WI38 (cell line): ENCODE results near the gene IQSEC1.

Experiments
- H3K4me3 ChIP-seq: 2 replicates; pipeline ENCODE4 v1.5.1; 2011; ENCODE audit warnings: low read depth, mild to moderate bottlenecking, control low read depth, low read length
- CTCF ChIP-seq: IDR thresholded peaks from 2 replicates; pipeline ENCODE4 v1.5.1; 2012; ENCODE audit warnings: low read depth, mild to moderate bottlenecking, control low read depth, low read length

Gene IQSEC1

DNA sequence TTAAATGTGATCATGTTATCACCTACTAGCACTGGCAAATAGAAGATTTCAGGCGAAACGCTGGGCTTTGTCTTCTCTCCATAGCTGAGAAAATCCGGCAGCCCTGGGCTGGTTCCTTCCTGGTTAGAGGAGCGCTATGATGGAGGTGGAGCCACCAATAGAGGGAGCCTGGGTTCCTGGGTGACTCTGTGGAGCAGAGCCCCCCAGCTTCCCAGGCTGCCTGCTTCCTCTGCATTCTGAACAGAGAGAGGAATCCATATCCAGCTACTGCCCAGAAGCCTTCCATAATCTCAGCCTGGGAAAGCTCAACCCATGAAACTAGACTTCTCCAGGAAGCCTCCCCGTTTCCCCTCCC, 32.6 kb upstream of the IQSEC1 start:
- no peak overlapping the region for H3K4me3 ChIP-seq

GRCh38 chr3:13105181-13105895, 32.1 kb upstream of the IQSEC1 start:
- no peak overlapping the region for H3K4me3 ChIP-seq
- TF ChIP-seq CTCF, result no peak

More for the DNA sequence above, 32.6 kb upstream of the IQSEC1 start:
- TF ChIP-seq CTCF, result no peak

DNA sequence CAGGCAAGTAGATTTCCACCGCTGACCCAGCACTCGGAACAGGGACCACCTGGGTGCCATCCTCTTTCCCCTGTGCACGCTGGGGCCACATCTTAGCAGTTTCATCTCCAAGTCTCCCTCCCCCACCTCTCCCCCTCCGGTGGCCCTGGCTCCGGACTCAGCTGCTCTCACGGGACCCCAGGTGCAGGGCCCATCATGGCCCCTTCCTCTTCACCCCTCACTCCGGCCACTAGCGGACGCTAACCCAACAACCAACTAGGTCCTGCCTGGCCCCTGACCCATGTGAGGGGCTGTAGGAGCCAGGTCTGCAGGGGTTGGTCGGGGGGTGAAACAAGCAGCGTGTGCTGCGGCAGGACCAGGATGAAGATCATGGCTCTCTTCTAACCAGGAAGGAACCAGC, 31.3 kb upstream of the IQSEC1 start:
- TF ChIP-seq CTCF, result no peak
- no peak overlapping the region for H3K4me3 ChIP-seq

DNA sequence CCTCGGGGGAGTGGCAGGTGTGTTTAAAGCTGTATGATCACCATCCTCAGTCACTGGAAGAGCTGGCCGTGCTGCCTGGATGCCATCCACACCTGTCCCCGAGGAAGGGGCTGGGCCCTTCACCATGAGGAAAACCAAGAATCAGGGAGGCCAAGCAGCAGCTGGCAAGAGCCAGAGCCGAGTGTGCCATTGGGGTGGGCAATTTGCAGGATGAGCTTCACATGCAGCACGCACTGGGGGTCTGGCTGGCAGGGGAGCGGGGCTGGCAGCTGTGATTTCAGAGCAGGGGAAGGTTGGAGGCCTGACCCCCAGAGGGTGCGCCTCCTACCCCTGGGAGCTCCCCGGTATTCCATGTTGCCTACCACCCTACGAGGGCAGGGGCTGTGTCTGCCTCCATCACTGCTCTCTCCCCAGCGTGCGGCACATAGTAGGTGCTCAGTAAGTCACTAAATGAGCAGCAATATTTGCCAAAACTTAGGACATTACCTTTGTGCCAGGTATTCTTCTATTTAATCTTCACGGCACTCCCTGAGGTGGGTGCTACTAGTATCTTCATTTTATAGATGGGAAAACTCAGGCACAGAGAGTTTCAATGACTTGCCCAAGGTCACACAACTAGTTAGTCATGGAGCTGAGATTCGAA, 30.3 kb upstream of the IQSEC1 start:
- TF ChIP-seq CTCF, result no peak
- H3K4me3 ChIP-seq, result no peak overlapping the region

DNA sequence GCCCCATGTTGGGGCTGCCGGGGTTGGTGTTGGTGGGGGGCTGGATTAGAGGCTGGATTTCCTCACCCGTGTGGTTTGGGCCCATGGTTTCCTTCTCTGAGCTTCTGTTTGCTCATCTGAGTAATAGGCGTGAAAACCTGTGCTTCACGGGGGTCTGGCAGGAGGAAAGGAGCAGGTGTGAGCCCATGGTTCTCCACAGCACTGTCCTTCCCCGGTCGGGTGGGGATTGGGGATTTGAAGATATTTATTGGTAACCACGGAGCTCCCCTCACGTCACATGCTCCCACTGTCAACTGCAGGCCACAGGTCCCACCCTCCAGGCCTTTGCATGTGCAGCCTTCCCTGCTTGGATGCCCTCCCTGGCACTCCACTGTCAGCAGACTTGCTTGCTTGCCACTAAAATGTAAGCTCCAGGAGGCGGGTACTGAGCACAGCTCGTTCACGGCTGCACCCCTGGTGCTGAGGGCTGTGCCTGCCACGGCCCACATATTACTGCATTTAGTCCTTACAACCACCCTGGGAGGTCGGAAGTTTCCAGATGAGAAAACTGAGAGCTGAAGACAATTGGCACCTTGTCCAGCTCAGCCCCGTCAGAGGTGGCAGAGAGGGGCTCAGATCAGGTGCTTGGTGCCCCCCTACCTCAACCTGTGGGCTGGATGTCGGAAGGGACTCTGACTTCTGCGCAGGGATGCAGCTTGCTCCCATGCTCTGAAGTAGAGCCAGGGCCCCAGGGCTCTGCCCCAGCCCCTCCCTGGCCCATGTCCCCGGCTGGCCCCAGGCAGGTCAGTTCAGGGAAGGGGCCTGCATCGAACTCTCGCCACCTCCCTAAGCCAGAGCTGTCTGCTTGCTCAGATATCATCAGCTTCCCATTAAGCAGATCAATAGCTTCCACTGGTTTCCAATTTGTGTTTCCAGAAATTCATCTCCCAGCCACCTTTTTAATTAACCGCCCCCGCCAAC, 29.4 kb upstream of the IQSEC1 start:
- no peak overlapping the region for H3K4me3 ChIP-seq
- TF ChIP-seq CTCF, result no peak

GRCh38 chr3:13099707-13100106, 26.5 kb upstream of the IQSEC1 start:
- no peak for TF ChIP-seq CTCF
- H3K4me3 ChIP-seq, result no peak overlapping the region
